ENCODE results near the gene LAG3.

LAG3 gene

GRCh38 chr12:6751767-6752166, 20.6 kb upstream of the LAG3 start:
- Histone ChIP-seq H3K27ac (peak overlapping the region; percentile 97), H3K27me3 (ENCODE audit: insufficient read depth, low read depth, severe bottlenecking) (no peaks in the 10 kb centered on the region), H3K9me3 (ENCODE audit: severe bottlenecking) (no peaks in the 10 kb centered on the region), H3K4me3 (ENCODE audit: low read depth, low read length) (peak overlapping the region; percentile 73; the same call in 1 of the 2 replicates), H3K36me3 (peaks cover 58% of the 10 kb centered on the region)
- TF ChIP-seq CTCF (IDR thresholded peaks at IDR 0.05; ENCODE audit: low read depth, low read length) = no peak
- DNase-seq = no peak

- peaks cover 52% of the 10 kb centered on the region for H3K36me3 ChIP-seq
- no peaks in the 10 kb centered on the region for H3K9me3 ChIP-seq (ENCODE audit: severe bottlenecking)
- peak; percentile 72 for DNase-seq
- H3K27ac ChIP-seq = peak overlapping the region; percentile 97
- H3K4me3 ChIP-seq (ENCODE audit: low read depth, low read length) = peak overlapping the region; percentile 73
- peak; percentile 43; the same call in 1 of the 2 replicates for TF ChIP-seq CTCF (IDR thresholded peaks at IDR 0.05; ENCODE audit: low read depth, low read length)
- no peaks in the 10 kb centered on the region for H3K27me3 ChIP-seq (ENCODE audit: insufficient read depth, low read depth, severe bottlenecking)
These were observed 20.0 kb upstream of the LAG3 start for GRCh38 chr12:6752167-6752920.

GRCh38 chr12:6752921-6753771, 19.2 kb upstream of the LAG3 start, which contains the start of gene MLF2:
Gene MLF2 (minus strand): TSS chr12:6753141. CDS start chr12:6752334, 807 bp downstream.
- peak; percentile 92 for TF ChIP-seq CTCF (IDR thresholded peaks at IDR 0.05; ENCODE audit: low read depth, low read length)
- H3K4me3 ChIP-seq (ENCODE audit: low read depth, low read length) = peak within 1 kb of the TSS; percentile 73
- no peaks in the 10 kb centered on the region for H3K27me3 ChIP-seq (ENCODE audit: insufficient read depth, low read depth, severe bottlenecking)
- DNase-seq = peak; percentile 99
- H3K27ac ChIP-seq = peak within 1 kb of the TSS; percentile 97
- H3K36me3 ChIP-seq = peaks cover 44% of the 10 kb centered on the region
- H3K9me3 ChIP-seq (ENCODE audit: severe bottlenecking) = no peaks in the 10 kb centered on the region

- Histone ChIP-seq H3K4me3 (ENCODE audit: low read depth, low read length) (peak overlapping the region; percentile 73), H3K27ac (peak overlapping the region; percentile 97), H3K9me3 (ENCODE audit: severe bottlenecking) (no peaks in the 10 kb centered on the region), H3K36me3 (peaks cover 37% of the 10 kb centered on the region), H3K27me3 (ENCODE audit: insufficient read depth, low read depth, severe bottlenecking) (no peaks in the 10 kb centered on the region)
- no peak for TF ChIP-seq CTCF (IDR thresholded peaks at IDR 0.05; ENCODE audit: low read depth, low read length)
- DNase-seq = no peak
These were observed 18.5 kb upstream of the LAG3 start for GRCh38 chr12:6753772-6754356.

- no peak for TF ChIP-seq CTCF (IDR thresholded peaks at IDR 0.05; ENCODE audit: low read depth, low read length)
- Histone ChIP-seq H3K9me3 (ENCODE audit: severe bottlenecking) (no peaks in the 10 kb centered on the region), H3K27me3 (ENCODE audit: insufficient read depth, low read depth, severe bottlenecking) (no peaks in the 10 kb centered on the region), H3K36me3 (peaks cover 32% of the 10 kb centered on the region), H3K27ac (peak overlapping the region; percentile 97), H3K4me3 (ENCODE audit: low read depth, low read length) (no peak overlapping the region)
- DNase-seq = no peak
These were observed 17.9 kb upstream of the LAG3 start for GRCh38 chr12:6754411-6754810.

Data from WERI-Rb-1 (cell line).